ENCODE results near the gene SFMBT2.

The SFMBT2 gene

DNA sequence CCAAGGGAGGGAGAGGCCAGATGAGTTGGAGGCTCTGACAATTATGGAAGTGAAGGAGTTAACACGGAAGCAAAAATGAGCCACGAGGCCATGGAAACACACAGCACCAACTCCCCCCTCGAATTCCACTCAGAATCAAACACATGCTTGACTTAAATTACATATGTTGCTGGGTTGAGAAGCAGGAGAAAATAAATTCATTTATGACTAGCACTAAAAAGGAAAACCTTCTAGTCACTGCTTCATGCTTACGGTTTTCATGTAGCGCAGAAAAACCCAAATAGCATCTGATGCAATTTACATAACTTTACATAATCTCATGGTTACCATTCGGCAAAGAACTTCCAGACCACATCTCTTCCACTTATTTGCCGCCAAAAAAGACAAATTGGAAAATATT, 51.5 kb downstream of the SFMBT2 start:
- no peak overlapping the region for H3K27ac ChIP-seq (ENCODE audit: low read depth, low read length)
- H3K4me1 ChIP-seq (ENCODE audit: control insufficient read depth in 5 of 5, insufficient read depth in 5 of 5, low read length in 5 of 5): no peaks in the 10 kb centered on the region
- peaks cover 0 to 5% (median 0%) of the 10 kb centered on the region in 5 donors for H3K9me3 ChIP-seq (ENCODE audit: control insufficient read depth in 5 of 5, low read length in 5 of 5)
- H3K4me3 ChIP-seq (ENCODE audit: low read depth in 1 of 5, low read length in 5 of 5): no peak overlapping the region
- H3K27me3 ChIP-seq (ENCODE audit: control insufficient read depth in 5 of 5, insufficient read depth in 4 of 5, low read length in 5 of 5): no peaks in the 10 kb centered on the region
- H3K36me3 ChIP-seq (ENCODE audit: control insufficient read depth in 5 of 5, insufficient read depth in 5 of 5, low read length in 5 of 5): peaks cover 0 to 21% (median 2%) of the 10 kb centered on the region in 5 donors
- no peak overlapping the region for H3K9ac ChIP-seq (ENCODE audit: low read length in 5 of 5)

DNA sequence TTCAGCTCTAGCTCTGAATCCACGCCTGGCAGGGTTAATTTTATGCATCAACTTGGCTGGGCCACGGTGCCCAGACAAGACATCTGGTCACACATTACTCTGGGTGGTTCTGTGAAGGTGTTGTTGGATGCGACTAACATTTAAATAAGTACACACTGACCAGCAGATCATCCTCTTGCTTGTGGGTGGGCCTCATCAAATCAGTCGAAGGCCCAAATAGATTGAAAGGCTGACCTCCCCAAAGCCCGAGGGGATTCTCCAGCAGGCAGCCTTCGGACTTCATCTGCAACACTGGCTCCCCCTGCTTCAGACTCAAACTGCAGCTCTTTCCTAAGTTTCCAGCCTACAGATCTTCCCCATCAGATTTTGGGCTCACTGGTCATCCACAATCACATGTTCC, 53.6 kb downstream of the SFMBT2 start:
- Histone ChIP-seq H3K27me3 (ENCODE audit: control insufficient read depth in 5 of 5, insufficient read depth in 4 of 5, low read length in 5 of 5) (no peaks in the 10 kb centered on the region), H3K36me3 (ENCODE audit: control insufficient read depth in 5 of 5, insufficient read depth in 5 of 5, low read length in 5 of 5) (peaks cover 0 to 18% (median 0%) of the 10 kb centered on the region in 5 donors), H3K9ac (ENCODE audit: low read length in 5 of 5) (no peak overlapping the region), H3K4me1 (ENCODE audit: control insufficient read depth in 5 of 5, insufficient read depth in 5 of 5, low read length in 5 of 5) (no peaks in the 10 kb centered on the region), H3K27ac (ENCODE audit: low read depth, low read length) (no peak overlapping the region), H3K9me3 (ENCODE audit: control insufficient read depth in 5 of 5, low read length in 5 of 5) (peaks cover 0 to 3% (median 0%) of the 10 kb centered on the region in 5 donors), H3K4me3 (ENCODE audit: low read depth in 1 of 5, low read length in 5 of 5) (no peak overlapping the region)

DNA sequence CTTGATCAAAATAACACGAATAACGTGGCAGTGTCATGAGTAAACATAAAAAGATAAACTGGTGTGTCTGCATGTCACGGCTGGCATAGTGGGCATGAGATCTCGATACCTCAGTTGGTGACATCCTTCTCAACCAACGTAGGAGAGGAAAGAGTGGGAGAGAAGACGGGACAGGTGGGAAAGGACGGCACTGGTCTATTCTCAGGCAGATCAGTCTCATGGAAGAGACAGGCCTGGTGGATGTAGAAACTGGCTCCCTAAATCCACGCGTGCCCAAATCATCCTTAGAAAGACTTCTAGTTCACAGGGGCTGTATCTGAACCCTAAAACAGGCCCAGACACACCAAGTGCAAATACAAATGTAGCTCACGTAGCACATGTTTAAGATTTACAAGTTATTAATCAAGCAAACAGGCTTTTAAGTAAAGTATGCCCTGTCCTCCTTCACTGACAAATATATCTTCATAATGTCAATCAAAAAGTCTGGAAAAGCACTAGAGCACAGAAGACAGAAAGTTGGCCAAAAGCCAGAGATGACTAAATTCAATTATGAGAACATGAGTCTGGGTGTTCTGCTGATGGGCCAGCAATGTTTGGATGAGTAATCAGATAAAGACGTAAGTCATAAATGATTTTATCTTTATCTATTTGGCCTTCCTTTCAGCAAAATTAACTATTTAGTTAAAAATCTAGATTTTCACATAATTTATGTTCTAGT, 56.3 kb downstream of the SFMBT2 start:
- peaks cover 0 to 2% (median 0%) of the 10 kb centered on the region in 5 donors for H3K9me3 ChIP-seq (ENCODE audit: control insufficient read depth in 5 of 5, low read length in 5 of 5)
- H3K36me3 ChIP-seq (ENCODE audit: control insufficient read depth in 5 of 5, insufficient read depth in 5 of 5, low read length in 5 of 5): peaks cover 0 to 18% (median 3%) of the 10 kb centered on the region in 5 donors
- no peaks in the 10 kb centered on the region for H3K4me1 ChIP-seq (ENCODE audit: control insufficient read depth in 5 of 5, insufficient read depth in 5 of 5, low read length in 5 of 5)
- H3K9ac ChIP-seq (ENCODE audit: low read length in 5 of 5): no peak overlapping the region
- no peak overlapping the region for H3K27ac ChIP-seq (ENCODE audit: low read depth, low read length)
- no peak overlapping the region for H3K4me3 ChIP-seq (ENCODE audit: low read depth in 1 of 5, low read length in 5 of 5)
- H3K27me3 ChIP-seq (ENCODE audit: control insufficient read depth in 5 of 5, insufficient read depth in 4 of 5, low read length in 5 of 5): no peaks in the 10 kb centered on the region

GRCh38 chr10:7351894-7352293, 58.9 kb downstream of the SFMBT2 start:
- H3K4me1 ChIP-seq (ENCODE audit: control insufficient read depth in 5 of 5, insufficient read depth in 5 of 5, low read length in 5 of 5): no peaks in the 10 kb centered on the region
- no peak overlapping the region for H3K27ac ChIP-seq (ENCODE audit: low read depth, low read length)
- no peak overlapping the region for H3K4me3 ChIP-seq (ENCODE audit: low read depth in 1 of 5, low read length in 5 of 5)
- H3K9me3 ChIP-seq (ENCODE audit: control insufficient read depth in 5 of 5, low read length in 5 of 5): no peaks in the 10 kb centered on the region
- peaks cover 0 to 3% (median 0%) of the 10 kb centered on the region in 5 donors for H3K36me3 ChIP-seq (ENCODE audit: control insufficient read depth in 5 of 5, insufficient read depth in 5 of 5, low read length in 5 of 5)
- H3K9ac ChIP-seq (ENCODE audit: low read length in 5 of 5): no peak overlapping the region
- no peaks in the 10 kb centered on the region for H3K27me3 ChIP-seq (ENCODE audit: control insufficient read depth in 5 of 5, insufficient read depth in 4 of 5, low read length in 5 of 5)

DNA sequence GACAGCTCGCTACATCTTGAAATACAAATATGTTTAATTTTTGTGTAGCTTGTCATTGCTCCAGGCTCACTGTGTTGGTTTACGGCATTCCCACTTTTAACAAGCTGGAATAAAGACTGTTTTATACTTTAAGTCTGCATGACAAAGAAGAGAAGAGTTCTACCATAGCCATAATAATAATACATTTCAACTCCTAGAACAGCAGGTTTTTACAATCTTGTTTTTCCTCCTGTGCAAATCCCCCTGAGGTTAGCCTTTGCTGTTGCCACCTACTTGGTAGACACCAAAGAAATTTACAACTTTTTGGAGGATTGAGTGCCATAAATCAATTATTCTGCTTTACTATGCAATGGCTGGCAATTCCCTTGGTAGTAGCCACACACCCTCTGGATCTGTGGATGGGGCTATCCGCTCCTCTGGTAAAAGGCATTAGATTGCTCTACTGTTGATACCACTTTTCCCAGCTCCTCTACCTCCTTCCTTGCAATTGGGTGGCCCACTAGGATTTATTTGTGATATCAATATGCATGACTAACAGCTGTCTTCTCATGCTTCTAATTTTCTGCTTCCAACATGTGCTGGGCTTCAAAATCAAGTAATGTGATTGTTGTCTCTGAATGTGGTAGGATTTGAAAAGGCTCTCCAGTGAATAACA, 60.2 kb downstream of the SFMBT2 start:
- Histone ChIP-seq H3K9me3 (ENCODE audit: control insufficient read depth in 5 of 5, low read length in 5 of 5) (no peaks in the 10 kb centered on the region), H3K27ac (ENCODE audit: low read depth, low read length) (no peak overlapping the region), H3K4me3 (ENCODE audit: low read depth in 1 of 5, low read length in 5 of 5) (no peak overlapping the region), H3K36me3 (ENCODE audit: control insufficient read depth in 5 of 5, insufficient read depth in 5 of 5, low read length in 5 of 5) (peaks cover 0 to 3% (median 0%) of the 10 kb centered on the region in 5 donors), H3K4me1 (ENCODE audit: control insufficient read depth in 5 of 5, insufficient read depth in 5 of 5, low read length in 5 of 5) (peaks cover 0 to 5% (median 0%) of the 10 kb centered on the region in 5 donors), H3K27me3 (ENCODE audit: control insufficient read depth in 5 of 5, insufficient read depth in 4 of 5, low read length in 5 of 5) (no peaks in the 10 kb centered on the region), H3K9ac (ENCODE audit: low read length in 5 of 5) (no peak overlapping the region)

- H3K4me1 ChIP-seq (ENCODE audit: control insufficient read depth in 5 of 5, insufficient read depth in 5 of 5, low read length in 5 of 5): peaks cover 0 to 7% (median 0%) of the 10 kb centered on the region in 5 donors
- no peaks in the 10 kb centered on the region for H3K27me3 ChIP-seq (ENCODE audit: control insufficient read depth in 5 of 5, insufficient read depth in 4 of 5, low read length in 5 of 5)
- peak overlapping the region in 1 of 5 donors; percentile 38 for H3K4me3 ChIP-seq (ENCODE audit: low read depth in 1 of 5, low read length in 5 of 5)
- H3K9ac ChIP-seq (ENCODE audit: low read length in 5 of 5): no peak overlapping the region
- H3K9me3 ChIP-seq (ENCODE audit: control insufficient read depth in 5 of 5, low read length in 5 of 5): no peaks in the 10 kb centered on the region
- no peaks in the 10 kb centered on the region for H3K36me3 ChIP-seq (ENCODE audit: control insufficient read depth in 5 of 5, insufficient read depth in 5 of 5, low read length in 5 of 5)
- no peak overlapping the region for H3K27ac ChIP-seq (ENCODE audit: low read depth, low read length)
These were observed 65.1 kb downstream of the SFMBT2 start for GRCh38 chr10:7345717-7346116.

GRCh38 chr10:7343040-7343439, 67.8 kb downstream of the SFMBT2 start:
- H3K27ac ChIP-seq (ENCODE audit: low read depth, low read length): no peak overlapping the region
- peaks cover 0 to 7% (median 0%) of the 10 kb centered on the region in 5 donors for H3K4me1 ChIP-seq (ENCODE audit: control insufficient read depth in 5 of 5, insufficient read depth in 5 of 5, low read length in 5 of 5)
- no peaks in the 10 kb centered on the region for H3K27me3 ChIP-seq (ENCODE audit: control insufficient read depth in 5 of 5, insufficient read depth in 4 of 5, low read length in 5 of 5)

GRCh38 chr10:7340179-7340874, 70.5 kb downstream of the SFMBT2 start:
- Histone ChIP-seq H3K9ac (ENCODE audit: low read length in 5 of 5) (no peak overlapping the region), H3K4me3 (ENCODE audit: low read depth in 1 of 5, low read length in 5 of 5) (no peak overlapping the region), H3K9me3 (ENCODE audit: control insufficient read depth in 5 of 5, low read length in 5 of 5) (no peaks in the 10 kb centered on the region), H3K4me1 (ENCODE audit: control insufficient read depth in 5 of 5, insufficient read depth in 5 of 5, low read length in 5 of 5) (peaks cover 0 to 12% (median 0%) of the 10 kb centered on the region in 5 donors), H3K36me3 (ENCODE audit: control insufficient read depth in 5 of 5, insufficient read depth in 5 of 5, low read length in 5 of 5) (peaks cover 0 to 3% (median 0%) of the 10 kb centered on the region in 5 donors), H3K27ac (ENCODE audit: low read depth, low read length) (no peak overlapping the region), H3K27me3 (ENCODE audit: control insufficient read depth in 5 of 5, insufficient read depth in 4 of 5, low read length in 5 of 5) (no peaks in the 10 kb centered on the region)

More at GRCh38 chr10:7343040-7343439, 67.8 kb downstream of the SFMBT2 start:
- Histone ChIP-seq H3K9ac (ENCODE audit: low read length in 5 of 5) (no peak overlapping the region), H3K4me3 (ENCODE audit: low read depth in 1 of 5, low read length in 5 of 5) (no peak overlapping the region), H3K9me3 (ENCODE audit: control insufficient read depth in 5 of 5, low read length in 5 of 5) (no peaks in the 10 kb centered on the region), H3K36me3 (ENCODE audit: control insufficient read depth in 5 of 5, insufficient read depth in 5 of 5, low read length in 5 of 5) (peaks cover 0 to 3% (median 0%) of the 10 kb centered on the region in 5 donors)

GRCh38 chr10:7339510-7339909, 71.3 kb downstream of the SFMBT2 start:
- Histone ChIP-seq H3K4me1 (ENCODE audit: control insufficient read depth in 5 of 5, insufficient read depth in 5 of 5, low read length in 5 of 5) (peaks cover 0 to 13% (median 0%) of the 10 kb centered on the region in 5 donors), H3K9ac (ENCODE audit: low read length in 5 of 5) (no peak overlapping the region), H3K9me3 (ENCODE audit: control insufficient read depth in 5 of 5, low read length in 5 of 5) (no peaks in the 10 kb centered on the region), H3K27me3 (ENCODE audit: control insufficient read depth in 5 of 5, insufficient read depth in 4 of 5, low read length in 5 of 5) (no peaks in the 10 kb centered on the region), H3K4me3 (ENCODE audit: low read depth in 1 of 5, low read length in 5 of 5) (no peak overlapping the region), H3K36me3 (ENCODE audit: control insufficient read depth in 5 of 5, insufficient read depth in 5 of 5, low read length in 5 of 5) (peaks cover 0 to 3% (median 0%) of the 10 kb centered on the region in 5 donors), H3K27ac (ENCODE audit: low read depth, low read length) (no peak overlapping the region)

DNA sequence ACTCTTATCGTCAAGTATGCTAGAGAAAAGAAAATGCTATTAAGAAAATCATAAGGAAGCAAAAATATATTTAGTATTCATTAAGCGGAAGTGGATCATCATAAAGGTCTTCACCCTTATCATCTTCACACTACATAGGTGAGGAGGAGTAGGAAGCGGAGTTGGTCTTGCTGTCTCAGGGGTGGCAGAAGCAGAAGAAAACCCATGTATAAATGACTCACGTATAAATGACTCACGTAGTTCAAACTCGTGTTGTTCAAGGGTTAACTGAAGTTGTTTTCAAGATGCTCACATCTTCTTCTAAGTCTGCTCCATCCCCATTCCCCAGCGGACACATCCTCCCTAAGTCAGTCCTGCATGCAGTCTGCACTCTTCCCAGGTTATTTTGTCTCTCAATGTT, 72.4 kb downstream of the SFMBT2 start:
- Histone ChIP-seq H3K4me3 (ENCODE audit: low read depth in 1 of 5, low read length in 5 of 5) (no peak overlapping the region), H3K36me3 (ENCODE audit: control insufficient read depth in 5 of 5, insufficient read depth in 5 of 5, low read length in 5 of 5) (peaks cover 0 to 3% (median 0%) of the 10 kb centered on the region in 5 donors), H3K9ac (ENCODE audit: low read length in 5 of 5) (no peak overlapping the region), H3K4me1 (ENCODE audit: control insufficient read depth in 5 of 5, insufficient read depth in 5 of 5, low read length in 5 of 5) (peaks cover 0 to 20% (median 0%) of the 10 kb centered on the region in 5 donors), H3K9me3 (ENCODE audit: control insufficient read depth in 5 of 5, low read length in 5 of 5) (no peaks in the 10 kb centered on the region), H3K27me3 (ENCODE audit: control insufficient read depth in 5 of 5, insufficient read depth in 4 of 5, low read length in 5 of 5) (no peaks in the 10 kb centered on the region), H3K27ac (ENCODE audit: low read depth, low read length) (no peak overlapping the region)
